HepG2 (cell line): ENCODE measurements around the gene IQUB. TPM values are rescaled to one million over a fixed set of nuclear protein-coding genes. Genes with fewer than 3 reads are reported as not detected.
"Not testable (repeated sequence)": the region's sequence is repeated elsewhere in the genome, so short reads cannot be mapped to it uniquely, and the experiment has no call there.

Experiments used
- ATAC-seq: fragments of 200-7000 bp; cut with Tn5 transposase; 3 replicates; pipeline ENCODE4 v1.9.1; 2020; ENCODE audit warnings: mild to moderate bottlenecking, moderate library complexity
- BruUV-seq: library from RNA; stranded (reverse); fragments of 400-500 nt; replicated peaks from 2 replicates; lab custom pipeline; 2021; lab: Mats Ljungman, UMichigan
- CTCF ChIA-PET: fragments of 300-600 bp; formaldehyde crosslinking; extraction: SDS; loops from one replicate; lab custom pipeline; 2021; ENCODE audit warnings: low total read pairs, inconsistent platforms, low intra/inter-chr PET ratio; lab: Yijun Ruan, JAX
- POLR2A ChIA-PET: fragments of 350-600 bp; sonication (Branson Sonifier 250); formaldehyde crosslinking; loops from one replicate; lab custom pipeline; 2020; ENCODE audit warnings: antibody characterized with exemption, inconsistent platforms; lab: Yijun Ruan, JAX
- DNase-seq: peaks from one replicate; pipeline ENCODE4 v3.0.0-alpha.2; 2015; ENCODE audit warnings: low spot score
- FAIRE-seq: peaks from 3 replicates; lab custom pipeline; 2011; peaks lifted over from hg19 to GRCh38; lab: Jason Lieb, UNC
- H2AFZ ChIP-seq: one replicate; pipeline ENCODE4 v1.6.1; 2011; ENCODE audit warnings: low read length, inconsistent platforms
- H3K27ac ChIP-seq: fragments of 300-600 bp; 3 replicates; pipeline ENCODE4 v1.8.0; 2011; ENCODE audit warnings: mixed run types, mild to moderate bottlenecking, mixed read lengths, low read length, inconsistent platforms; ENCODE audit not compliant: insufficient read depth; ENCODE audit errors: extremely low read length
- H3K27me3 ChIP-seq, 2 experiments: fragments of 200-600 bp in 1 of 2; 2 replicates in 1 of 2; 3 replicates in 1 of 2; pipeline versions ENCODE4 v1.6.0 to v1.8.0; 2011; ENCODE audit warnings: low read length in 2 of 2, mild to moderate bottlenecking in 2 of 2, moderate library complexity in 2 of 2, inconsistent platforms in 1 of 2; ENCODE audit not compliant: insufficient read depth in 2 of 2, control insufficient read depth in 1 of 2
- H3K36me3 ChIP-seq, 2 experiments: fragments of 200-600 bp in 1 of 2; replicated peaks in 1 of 2; 2 replicates in 1 of 2; 3 replicates in 1 of 2; pipeline versions ENCODE4 v1.5.1 to v1.8.0; 2011; ENCODE audit warnings: low read length in 2 of 2, inconsistent platforms in 1 of 2; ENCODE audit not compliant: insufficient read depth in 2 of 2, control insufficient read depth in 1 of 2
- H3K4me1 ChIP-seq: 2 replicates; pipeline ENCODE4 v1.5.1; 2012; ENCODE audit warnings: low read length, inconsistent platforms; ENCODE audit not compliant: insufficient read depth
- H3K4me2 ChIP-seq: 2 replicates; pipeline ENCODE4 v1.6.0; 2011; ENCODE audit warnings: low read depth, low read length, inconsistent platforms
- H3K4me3 ChIP-seq, 3 experiments: fragments of 200-600 bp in 1 of 3; sonication (generic), shearing (Covaris generic) in 1 of 3; replicated peaks in 1 of 3; 2 replicates each; pipeline ENCODE4 v1.5.1; 2011 to 2016; ENCODE audit warnings: low read length in 3 of 3, inconsistent platforms in 2 of 3, low read depth in 2 of 3, mild to moderate bottlenecking in 2 of 3, control low read depth in 1 of 3, mixed read lengths in 1 of 3; ENCODE audit not compliant: insufficient read depth in 1 of 3
- H3K79me2 ChIP-seq: one replicate; pipeline ENCODE4 v1.6.1; 2011; ENCODE audit warnings: low read length, inconsistent platforms; ENCODE audit not compliant: insufficient read depth
- H3K9ac ChIP-seq: 2 replicates; pipeline ENCODE4 v1.6.0; 2011; ENCODE audit warnings: mild to moderate bottlenecking, low read depth, low read length, inconsistent platforms; ENCODE audit not compliant: insufficient read depth
- H3K9me3 ChIP-seq: 2 replicates; pipeline ENCODE4 v1.5.1; 2012; ENCODE audit warnings: mild to moderate bottlenecking, low read length
- H4K20me1 ChIP-seq: 2 replicates; pipeline ENCODE4 v1.6.0; 2011; ENCODE audit warnings: inconsistent platforms, mild to moderate bottlenecking, low read length, moderate library complexity; ENCODE audit not compliant: insufficient read depth
- ELF4 ChIP-seq: sonication (generic); formaldehyde crosslinking; IDR thresholded peaks from 2 replicates; pipeline ENCODE4 v1.5.0; 2020; ENCODE audit warnings: missing genetic modification reagents, mild to moderate bottlenecking, moderate library complexity, borderline replicate concordance
- PHF21A ChIP-seq: sonication (generic); formaldehyde crosslinking; IDR thresholded peaks from 2 replicates; pipeline ENCODE4 v1.5.0; 2020; ENCODE audit warnings: mild to moderate bottlenecking, missing genetic modification reagents
- SIX4 ChIP-seq: sonication (generic); formaldehyde crosslinking; IDR thresholded peaks from 2 replicates; pipeline ENCODE4 v1.4.0; 2020; ENCODE audit warnings: missing genetic modification reagents
- SMAD9 ChIP-seq: sonication (generic); formaldehyde crosslinking; IDR thresholded peaks from 2 replicates; pipeline ENCODE4 v1.5.1; 2020; ENCODE audit warnings: mild to moderate bottlenecking, missing genetic modification reagents
- YY1 ChIP-seq: IDR thresholded peaks from 2 replicates; pipeline ENCODE4 v1.6.1; 2011; ENCODE audit warnings: low read length, low read depth, moderate library complexity, mild to moderate bottlenecking; ENCODE audit not compliant: insufficient read depth, insufficient replicate concordance
- ZFP91 ChIP-seq: sonication (generic); formaldehyde crosslinking; IDR thresholded peaks from 2 replicates; pipeline ENCODE4 v1.9.0; 2022; ENCODE audit warnings: missing genetic modification reagents, mild to moderate bottlenecking, borderline replicate concordance
- ZNF30 ChIP-seq: sonication (generic); formaldehyde crosslinking; IDR thresholded peaks from 2 replicates; pipeline ENCODE4 v1.5.0; 2020; ENCODE audit warnings: mild to moderate bottlenecking, missing genetic modification reagents
- ZSCAN31 ChIP-seq: sonication (generic); formaldehyde crosslinking; IDR thresholded peaks from 2 replicates; pipeline ENCODE4 v1.5.0; 2020; ENCODE audit warnings: low read depth, mild to moderate bottlenecking, missing genetic modification reagents
- WGBS: methylation state at CpG from one replicate; pipeline ENCODE4 v1.1.6; 2017; ENCODE audit warnings: low lambda C conversion rate; 5-methylcytosine and 5-hydroxymethylcytosine counted together
- in situ Hi-C: cut with HindIII; loops from 2 replicates; pipeline ENCODE4 v1.10.0; 2017; ENCODE audit warnings: low pct_unique_long_range_greater_than_20kb; ENCODE audit not compliant: extremely low pct_ligation_motif_present
- intact Hi-C: fragments of 100-400 bp; cut with micrococcal nuclease; formaldehyde crosslinking; loops from one replicate; pipeline ENCODE4 v1.10.0; 2022; ENCODE audit not compliant: unreplicated experiment
- polyA plus RNA-seq, 8 experiments: library from polyadenylated mRNA; depleted of rRNA in 3 of 8; stranded (reverse) in 7 of 8; unstranded in 1 of 8; fragments of >200 nt; fragmentation: Illumina TruSeq in 4 of 8; extraction: Trizol in 4 of 8; gene quantifications; 2 replicates each; pipeline versions ENCODE4 v1.2.1 to v1.2.3, GENCODE V29; 2011 to 2016; ENCODE audit warnings: low read depth in 4 of 8, missing spikeins in 1 of 8, mixed read lengths in 1 of 8; ENCODE audit not compliant: insufficient read depth in 1 of 8
- total RNA-seq, 5 experiments: library from RNA; depleted of rRNA; stranded (reverse); fragments of >200 nt; fragmentation: Illumina TruSeq; extraction: Trizol; gene quantifications; 2 replicates each; pipeline ENCODE4 v1.2.3, GENCODE V29; 2016; ENCODE audit warnings: low read depth in 1 of 5
- TF ChIP-seq, protein P1 (sequence below): sonication (generic); formaldehyde crosslinking; IDR thresholded peaks from 2 replicates; pipeline ENCODE4 v1.8.0; 2023; ENCODE audit warnings: mild to moderate bottlenecking, missing genetic modification reagents
- TF ChIP-seq, protein P2 (sequence below): sonication (generic); formaldehyde crosslinking; conservative IDR thresholded peaks from 2 replicates; pipeline ENCODE4 v1.4.0; 2020; ENCODE audit warnings: missing genetic modification reagents

Gene IQUB
- total and polyA plus RNA-seq, 2 of the 13 experiments (the other 11 are each of a cell fraction or from before 2014, with no cell fraction given): 0.07 TPM; not detected in 1

- POLR2A ChIA-PET, H3K27me3 ChIP-seq, CTCF ChIA-PET, H3K9me3 ChIP-seq, H4K20me1 ChIP-seq, FAIRE-seq, H3K27ac ChIP-seq, H3K4me3 ChIP-seq, H3K9ac ChIP-seq, H3K36me3 ChIP-seq, in situ Hi-C loops, ATAC-seq, DNase-seq, H3K4me1 ChIP-seq, intact Hi-C loops, H3K79me2 ChIP-seq, H2AFZ ChIP-seq, H3K4me2 ChIP-seq: not testable (repeated sequence)
- WGBS: 97% methylated on average over 6 of the region's 7 CpGs
- TSS peak; percentile 63 for BruUV-seq
Observed at GRCh38 chr7:123526533-123526932, 7.9 kb downstream of the IQUB start.

- H2AFZ ChIP-seq: no peak overlapping the region
- no peaks in the 10 kb centered on the region for H3K79me2 ChIP-seq
- H4K20me1 ChIP-seq: no peaks in the 10 kb centered on the region
- CTCF ChIA-PET: no interaction called here
- WGBS: 0% methylated on average over 2 of the region's 2 CpGs
- H3K27me3 ChIP-seq: no peaks in the 10 kb centered on the region; a peak in 1 of 5 replicates
- H3K9ac ChIP-seq: no peak overlapping the region
- H3K9me3 ChIP-seq: no peaks in the 10 kb centered on the region
- BruUV-seq: no TSS peak
- TF ChIP-seq PHF21A (CRISPR knock-in tag): no peak
- TF ChIP-seq, protein P1, sequence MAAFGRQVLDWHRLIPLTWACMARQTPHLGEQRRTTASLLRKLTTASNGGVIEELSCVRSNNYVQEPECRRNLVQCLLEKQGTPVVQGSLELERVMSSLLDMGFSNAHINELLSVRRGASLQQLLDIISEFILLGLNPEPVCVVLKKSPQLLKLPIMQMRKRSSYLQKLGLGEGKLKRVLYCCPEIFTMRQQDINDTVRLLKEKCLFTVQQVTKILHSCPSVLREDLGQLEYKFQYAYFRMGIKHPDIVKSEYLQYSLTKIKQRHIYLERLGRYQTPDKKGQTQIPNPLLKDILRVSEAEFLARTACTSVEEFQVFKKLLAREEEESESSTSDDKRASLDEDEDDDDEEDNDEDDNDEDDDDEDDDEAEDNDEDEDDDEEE: no peak
- no peak for TF ChIP-seq SIX4 (CRISPR knock-in tag)
- no peak for TF ChIP-seq YY1
- TF ChIP-seq ELF4: no peak
- no peak for TF ChIP-seq ZNF30 (CRISPR knock-in tag)
- TF ChIP-seq ZSCAN31: no peak
- TF ChIP-seq SMAD9 (CRISPR knock-in tag): no peak
- TF ChIP-seq ZFP91 (CRISPR knock-in tag): no peak
- TF ChIP-seq, protein P2, sequence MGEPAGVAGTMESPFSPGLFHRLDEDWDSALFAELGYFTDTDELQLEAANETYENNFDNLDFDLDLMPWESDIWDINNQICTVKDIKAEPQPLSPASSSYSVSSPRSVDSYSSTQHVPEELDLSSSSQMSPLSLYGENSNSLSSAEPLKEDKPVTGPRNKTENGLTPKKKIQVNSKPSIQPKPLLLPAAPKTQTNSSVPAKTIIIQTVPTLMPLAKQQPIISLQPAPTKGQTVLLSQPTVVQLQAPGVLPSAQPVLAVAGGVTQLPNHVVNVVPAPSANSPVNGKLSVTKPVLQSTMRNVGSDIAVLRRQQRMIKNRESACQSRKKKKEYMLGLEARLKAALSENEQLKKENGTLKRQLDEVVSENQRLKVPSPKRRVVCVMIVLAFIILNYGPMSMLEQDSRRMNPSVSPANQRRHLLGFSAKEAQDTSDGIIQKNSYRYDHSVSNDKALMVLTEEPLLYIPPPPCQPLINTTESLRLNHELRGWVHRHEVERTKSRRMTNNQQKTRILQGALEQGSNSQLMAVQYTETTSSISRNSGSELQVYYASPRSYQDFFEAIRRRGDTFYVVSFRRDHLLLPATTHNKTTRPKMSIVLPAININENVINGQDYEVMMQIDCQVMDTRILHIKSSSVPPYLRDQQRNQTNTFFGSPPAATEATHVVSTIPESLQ (CRISPR knock-in tag): no peak
- in situ Hi-C loops (no loop called here), intact Hi-C loops (no loop called here)
- DNase-seq: no peak
- ATAC-seq: no peak
- H3K36me3 ChIP-seq: no peaks in the 10 kb centered on the region
- no peak for FAIRE-seq
- H3K4me3 ChIP-seq: no peak overlapping the region
- H3K4me1 ChIP-seq: no peaks in the 10 kb centered on the region
- POLR2A ChIA-PET: no interaction called here
- H3K27ac ChIP-seq: no peak overlapping the region
- no peak overlapping the region for H3K4me2 ChIP-seq
Observed at GRCh38 chr7:123522066-123522465, 12.3 kb downstream of the IQUB start.
